Measurements from ENCODE around the gene IL20RA. TPM values are rescaled to one million over a fixed set of nuclear protein-coding genes. Genes with fewer than 3 reads are reported as not detected.

IL20RA gene
- total and polyA plus RNA-seq, 4 donors, result 0.17 to 0.65 (median 0.25) TPM; not detected in 1

- DNase-seq (ENCODE audit: low spot score), result no peak
- H3K4me3 ChIP-seq (ENCODE audit: low read depth in 1 of 3, low read length in 3 of 3), result no peak overlapping the region
- TF ChIP-seq SP1 (IDR thresholded peaks at IDR 0.05) (no peak), ZBTB33 (IDR thresholded peaks at IDR 0.05) (no peak), CTCF (IDR thresholded peaks at IDR 0.05; ENCODE audit: low read depth, low read length, missing input control) (no peak), NR2F2 (IDR thresholded peaks at IDR 0.05) (no peak), REST (IDR thresholded peaks at IDR 0.05) (no peak), HNF4G (IDR thresholded peaks at IDR 0.05) (no peak), EGR1 (IDR thresholded peaks at IDR 0.05; ENCODE audit: low read depth in 2 of 2) (no peak), JUND (IDR thresholded peaks at IDR 0.05) (no peak), ATF3 (IDR thresholded peaks at IDR 0.05) (no peak), FOXA1 (IDR thresholded peaks at IDR 0.05) (no peak)
- no peaks in the 10 kb centered on the region for H3K9me3 ChIP-seq (ENCODE audit: control insufficient read depth in 4 of 4, low read length in 3 of 4)
- H3K36me3 ChIP-seq (ENCODE audit: control insufficient read depth in 4 of 4, insufficient read depth in 3 of 4, low read depth in 1 of 4, low read length in 3 of 4), result no peaks in the 10 kb centered on the region
- H3K9ac ChIP-seq (ENCODE audit: low read depth in 1 of 2, low read length in 2 of 2), result no peak overlapping the region
- no peak overlapping the region for H3K27ac ChIP-seq (ENCODE audit: low read depth in 1 of 2, low read length in 2 of 2)
- H3K27me3 ChIP-seq (ENCODE audit: control insufficient read depth in 4 of 4, insufficient read depth in 4 of 4, low read length in 3 of 4), result peaks cover 0 to 12% (median 6%) of the 10 kb centered on the region in 4 donors
- H3K4me1 ChIP-seq (ENCODE audit: control insufficient read depth in 4 of 4, insufficient read depth in 4 of 4, low read length in 3 of 4), result no peaks in the 10 kb centered on the region
- WGBS, result 61% methylated on average over 7 of the region's 7 CpGs
Observed at GRCh38 chr6:137001977-137002302, 42.8 kb downstream of the IL20RA start.

- Histone ChIP-seq H3K9me3 (ENCODE audit: control insufficient read depth in 4 of 4, low read length in 3 of 4) (no peaks in the 10 kb centered on the region), H3K4me3 (ENCODE audit: low read depth in 1 of 3, low read length in 3 of 3) (no peak overlapping the region), H3K9ac (ENCODE audit: low read depth in 1 of 2, low read length in 2 of 2) (no peak overlapping the region), H3K4me1 (ENCODE audit: control insufficient read depth in 4 of 4, insufficient read depth in 4 of 4, low read length in 3 of 4) (no peaks in the 10 kb centered on the region), H3K27ac (ENCODE audit: low read depth in 1 of 2, low read length in 2 of 2) (no peak overlapping the region), H3K27me3 (ENCODE audit: control insufficient read depth in 4 of 4, insufficient read depth in 4 of 4, low read length in 3 of 4) (peaks cover 0 to 12% (median 6%) of the 10 kb centered on the region in 4 donors), H3K36me3 (ENCODE audit: control insufficient read depth in 4 of 4, insufficient read depth in 3 of 4, low read depth in 1 of 4, low read length in 3 of 4) (no peaks in the 10 kb centered on the region)
- 43% methylated on average over 17 of the region's 17 CpGs for WGBS
- DNase-seq (ENCODE audit: low spot score), result no peak
- TF ChIP-seq YY1 (IDR thresholded peaks at IDR 0.05) (no peak), JUND (IDR thresholded peaks at IDR 0.05) (peak in 1 of 2 donors; percentile 34)
Observed at GRCh38 chr6:137001299-137001976, 43.3 kb downstream of the IL20RA start.

Data from liver (tissue), 9 donors.